Natural killer cell treated with Interleukin-12 subunit alpha and Interleukin-12 subunit beta and Interleukin-15 and Interleukin-18, amount 100 ng/mL, for 72 hours (primary cell): ENCODE data around the gene GUCY2D. TPM values are rescaled to one million over a fixed set of nuclear protein-coding genes. Genes with fewer than 3 reads are reported as not detected.
"Not testable (repeated sequence)": the region's sequence is repeated elsewhere in the genome, so short reads cannot be mapped to it uniquely, and the experiment has no call there.

ENCODE experiments used
- ATAC-seq, 2 donors: fragments of 150-1000 bp; cut with Tn5 transposase in 1 of 2; sonication (Bioruptor Pico), chemical (Tn5 transposase) in 1 of 2; 2 replicates each; pipeline ENCODE4 v1.10.0; 2021
- DNase-seq: peaks from one replicate; pipeline ENCODE4 v3.0.0; 2022; ENCODE audit warnings: low spot score
- H3K27ac Mint-ChIP-seq, 2 donors: 1 replicate in 1 of 2; 2 replicates in 1 of 2; pipeline ENCODE4 v1.8.0; 2022; ENCODE audit warnings: mixed read lengths in 2 of 2, mild to moderate bottlenecking in 1 of 2, moderate library complexity in 1 of 2
- H3K27me3 Mint-ChIP-seq, 2 donors: 1 replicate in 1 of 2; 2 replicates in 1 of 2; pipeline ENCODE4 v1.8.0; 2022; ENCODE audit warnings: mixed read lengths in 2 of 2
- H3K36me3 Mint-ChIP-seq: one replicate; pipeline ENCODE4 v1.8.0; 2022; ENCODE audit warnings: mixed read lengths
- H3K4me1 Mint-ChIP-seq, 2 donors: 1 replicate in 1 of 2; 2 replicates in 1 of 2; pipeline ENCODE4 v1.8.0; 2022; ENCODE audit warnings: low read depth in 2 of 2, mixed read lengths in 2 of 2, mild to moderate bottlenecking in 1 of 2
- H3K4me3 Mint-ChIP-seq: one replicate; pipeline ENCODE4 v1.8.0; 2022; ENCODE audit warnings: mixed read lengths
- H3K9me3 Mint-ChIP-seq: 2 replicates; pipeline ENCODE4 v1.8.0; 2022; ENCODE audit warnings: mixed read lengths
- total RNA-seq, 2 donors: library from RNA; stranded (reverse); gene quantifications; one replicate each; pipeline ENCODE4 v1.2.3, GENCODE V29; 2022

GUCY2D gene
- total RNA-seq, 2 donors from 2014 or later: not detected

- DNase-seq: peak; percentile 44
- ATAC-seq: no peak
- no peaks in the 10 kb centered on the region for H3K36me3 Mint-ChIP-seq
- no peak overlapping the region for H3K4me3 Mint-ChIP-seq
- H3K27me3 Mint-ChIP-seq: no peaks in the 10 kb centered on the region
- peaks cover 22 to 24% of the 10 kb centered on the region in 2 donors for H3K4me1 Mint-ChIP-seq
- no peaks in the 10 kb centered on the region for H3K9me3 Mint-ChIP-seq
- no peak overlapping the region for H3K27ac Mint-ChIP-seq
Observed at GRCh38 chr17:8052256-8053252, 50.1 kb downstream of the GUCY2D start.

- H3K27me3 Mint-ChIP-seq: peaks cover 0 to 1% of the 10 kb centered on the region in 2 donors
- no peaks in the 10 kb centered on the region for H3K36me3 Mint-ChIP-seq
- H3K4me3 Mint-ChIP-seq: no peak overlapping the region
- ATAC-seq: no peak
- DNase-seq: peak; percentile 32
- peak overlapping the region in 1 of 2 donors; percentile 60 for H3K27ac Mint-ChIP-seq
- no peaks in the 10 kb centered on the region for H3K9me3 Mint-ChIP-seq
- H3K4me1 Mint-ChIP-seq: peaks cover 26% of the 10 kb centered on the region in 2 donors
Observed at GRCh38 chr17:8053600-8053999, 51.2 kb downstream of the GUCY2D start.

- H3K4me3 Mint-ChIP-seq: peak overlapping the region; percentile 64
- H3K27ac Mint-ChIP-seq: peak overlapping the region; percentile 55 to 86
- no peak for DNase-seq
Observed at GRCh38 chr17:8055851-8056231, 53.4 kb downstream of the GUCY2D start.

GRCh38 chr17:8056232-8056975, 54.0 kb downstream of the GUCY2D start:
- no peaks in the 10 kb centered on the region for H3K36me3 Mint-ChIP-seq
- no peaks in the 10 kb centered on the region for H3K9me3 Mint-ChIP-seq
- DNase-seq: peak; percentile 87
- peaks cover 26 to 30% of the 10 kb centered on the region in 2 donors for H3K4me1 Mint-ChIP-seq
- H3K27ac Mint-ChIP-seq: peak overlapping the region; percentile 55 to 86
- peak; percentile 88 to 90 for ATAC-seq
- H3K4me3 Mint-ChIP-seq: peak overlapping the region; percentile 64
- H3K27me3 Mint-ChIP-seq: peaks cover 18 to 20% of the 10 kb centered on the region in 2 donors

More at GRCh38 chr17:8055851-8056231, 53.4 kb downstream of the GUCY2D start:
- H3K9me3 Mint-ChIP-seq: no peaks in the 10 kb centered on the region
- H3K4me1 Mint-ChIP-seq: peaks cover 26 to 30% of the 10 kb centered on the region in 2 donors
- no peak for ATAC-seq
- H3K27me3 Mint-ChIP-seq: peaks cover 15 to 18% of the 10 kb centered on the region in 2 donors
- no peaks in the 10 kb centered on the region for H3K36me3 Mint-ChIP-seq

GRCh38 chr17:8056976-8057625, 54.7 kb downstream of the GUCY2D start:
- Mint-ChIP-seq H3K4me3 (peak overlapping the region; percentile 64), H3K27ac (peak overlapping the region; percentile 55 to 86)
- no peak for ATAC-seq

GRCh38 chr17:8057691-8058114, 55.3 kb downstream of the GUCY2D start:
- DNase-seq: peak; percentile 61
- Mint-ChIP-seq H3K27ac (no peak overlapping the region), H3K4me3 (no peak overlapping the region), H3K27me3 (peaks cover 27 to 33% of the 10 kb centered on the region in 2 donors), H3K36me3 (no peaks in the 10 kb centered on the region), H3K9me3 (no peaks in the 10 kb centered on the region), H3K4me1 (peaks cover 26 to 30% of the 10 kb centered on the region in 2 donors)
- peak; percentile 76 to 84 for ATAC-seq

More at GRCh38 chr17:8056976-8057625, 54.7 kb downstream of the GUCY2D start:
- Mint-ChIP-seq H3K27me3 (peaks cover 23 to 27% of the 10 kb centered on the region in 2 donors), H3K4me1 (peaks cover 26 to 30% of the 10 kb centered on the region in 2 donors), H3K9me3 (no peaks in the 10 kb centered on the region), H3K36me3 (no peaks in the 10 kb centered on the region)
- no peak for DNase-seq

- Mint-ChIP-seq H3K4me3 (no peak overlapping the region), H3K36me3 (no peaks in the 10 kb centered on the region), H3K27me3 (peaks cover 35 to 42% of the 10 kb centered on the region in 2 donors), H3K27ac (no peak overlapping the region), H3K9me3 (no peaks in the 10 kb centered on the region), H3K4me1 (peaks cover 30 to 31% of the 10 kb centered on the region in 2 donors)
- ATAC-seq (no peak), DNase-seq (peak; percentile 26)
Observed at GRCh38 chr17:8059131-8059530, 56.7 kb downstream of the GUCY2D start.

GRCh38 chr17:8060274-8060673, 57.9 kb downstream of the GUCY2D start:
- Mint-ChIP-seq H3K27ac (peak overlapping the region in 1 of 2 donors; percentile 57), H3K4me1 (peaks cover 26 to 27% of the 10 kb centered on the region in 2 donors), H3K36me3 (no peaks in the 10 kb centered on the region), H3K27me3 (peaks cover 37 to 42% of the 10 kb centered on the region in 2 donors), H3K4me3 (no peak overlapping the region), H3K9me3 (no peaks in the 10 kb centered on the region)
- ATAC-seq (no peak), DNase-seq (peak; percentile 65)

GRCh38 chr17:8061851-8062250, 59.4 kb downstream of the GUCY2D start:
- H3K27me3 Mint-ChIP-seq: peaks cover 37 to 42% of the 10 kb centered on the region in 2 donors
- peaks cover 13 to 15% of the 10 kb centered on the region in 2 donors for H3K4me1 Mint-ChIP-seq
- not testable (repeated sequence) for ATAC-seq, H3K9me3 Mint-ChIP-seq, H3K36me3 Mint-ChIP-seq, H3K27ac Mint-ChIP-seq, H3K4me3 Mint-ChIP-seq
- DNase-seq: peak; percentile 13

GRCh38 chr17:8062435-8062806, 60.0 kb downstream of the GUCY2D start:
- Mint-ChIP-seq H3K27me3 (peaks cover 37 to 42% of the 10 kb centered on the region in 2 donors), H3K4me3 (peak overlapping the region; percentile 3), H3K36me3 (no peaks in the 10 kb centered on the region), H3K4me1 (peaks cover 8 to 9% of the 10 kb centered on the region in 2 donors), H3K9me3 (no peaks in the 10 kb centered on the region), H3K27ac (no peak overlapping the region)
- DNase-seq (no peak), ATAC-seq (no peak)

- Mint-ChIP-seq H3K27me3 (peaks cover 37 to 42% of the 10 kb centered on the region in 2 donors), H3K36me3 (no peaks in the 10 kb centered on the region), H3K4me3 (peak overlapping the region; percentile 3), H3K27ac (no peak overlapping the region), H3K9me3 (no peaks in the 10 kb centered on the region), H3K4me1 (peaks cover 4 to 5% of the 10 kb centered on the region in 2 donors)
- peak; percentile 26 for DNase-seq
- ATAC-seq: no peak
Observed at GRCh38 chr17:8062807-8063483, 60.5 kb downstream of the GUCY2D start.

GRCh38 chr17:8063761-8064534, 61.5 kb downstream of the GUCY2D start:
- no peak overlapping the region for H3K4me3 Mint-ChIP-seq
- DNase-seq (no peak), ATAC-seq (no peak)
- H3K9me3 Mint-ChIP-seq: no peaks in the 10 kb centered on the region
- H3K27ac Mint-ChIP-seq: no peak overlapping the region
- H3K36me3 Mint-ChIP-seq: no peaks in the 10 kb centered on the region
- peaks cover under 1 to 5% of the 10 kb centered on the region in 2 donors for H3K4me1 Mint-ChIP-seq
- peaks cover 36 to 38% of the 10 kb centered on the region in 2 donors for H3K27me3 Mint-ChIP-seq
